ENCODE results near the gene LAMTOR1.

GRCh38 chr11:72124046-72124445, 20.9 kb upstream of the LAMTOR1 start:
- TF ChIP-seq CTCF (IDR thresholded peaks at IDR 0.05; ENCODE audit: insufficient read depth, low read depth, low read length) = no peak
- TF ChIP-seq EZH2 (IDR thresholded peaks at IDR 0.05; ENCODE audit: insufficient read depth, low read length) = no peak
